ENCODE data around the gene ERCC8.

The ERCC8 gene

DNA sequence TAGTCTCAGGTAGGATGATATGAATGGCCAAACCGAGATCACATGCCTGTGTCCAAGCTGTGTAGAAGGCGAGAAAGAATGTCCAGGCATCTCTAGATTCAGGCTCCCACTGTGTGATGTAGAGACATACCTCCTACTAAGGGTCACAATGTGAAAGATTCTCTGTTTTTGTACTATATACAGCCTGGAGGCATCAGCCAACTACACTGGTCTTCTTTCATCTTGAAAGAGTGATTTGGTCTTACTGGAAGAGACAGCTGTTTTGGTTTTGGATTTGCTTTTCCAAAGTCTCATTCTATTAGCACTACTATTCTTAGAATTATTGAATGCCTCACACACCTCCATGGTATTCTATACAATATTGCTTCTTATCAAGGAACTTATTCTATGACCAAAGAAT lies 26.4 kb downstream of the ERCC8 start:
- H3K27me3 ChIP-seq (ENCODE audit: control insufficient read depth, insufficient read depth, low read length) = no peaks in the 10 kb centered on the region
- no peak for DNase-seq (ENCODE audit: low read depth, low spot score)
- H3K9me3 ChIP-seq (ENCODE audit: control insufficient read depth, insufficient read depth, low read length) = no peaks in the 10 kb centered on the region
- H3K27ac ChIP-seq (ENCODE audit: low read length) = no peak overlapping the region
- WGBS (ENCODE audit: insufficient coverage, insufficient read length) = no CpG with 5 or more reads among the region's 2 CpGs
- H3K36me3 ChIP-seq (ENCODE audit: control insufficient read depth, insufficient read depth, low read length) = no peaks in the 10 kb centered on the region; the same call in 1 of the 2 replicates
- H3K4me1 ChIP-seq (ENCODE audit: control insufficient read depth, insufficient read depth, low read length) = no peaks in the 10 kb centered on the region
- H3K4me3 ChIP-seq (ENCODE audit: low read length) = no peak overlapping the region

DNA sequence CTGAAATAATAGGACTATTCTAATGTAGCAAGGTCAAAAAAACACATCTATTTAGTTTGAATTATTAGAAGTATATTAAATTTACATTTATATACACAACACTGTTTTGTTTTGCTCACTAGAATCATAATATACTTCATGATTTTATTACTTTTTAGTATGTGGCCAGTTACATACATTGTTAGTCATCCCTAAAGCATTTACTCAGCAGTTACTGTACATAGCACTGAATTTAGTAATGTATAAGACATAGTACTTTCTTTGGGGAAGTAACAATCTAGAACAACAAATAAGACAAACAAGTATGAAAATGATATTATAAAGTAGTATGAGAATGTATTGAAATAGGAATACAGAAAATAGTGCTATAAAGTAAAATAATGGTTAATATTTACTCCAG lies 28.2 kb downstream of the ERCC8 start:
- H3K27me3 ChIP-seq (ENCODE audit: control insufficient read depth, insufficient read depth, low read length) = no peaks in the 10 kb centered on the region
- no peaks in the 10 kb centered on the region; the same call in 1 of the 2 replicates for H3K36me3 ChIP-seq (ENCODE audit: control insufficient read depth, insufficient read depth, low read length)
- no peaks in the 10 kb centered on the region for H3K4me1 ChIP-seq (ENCODE audit: control insufficient read depth, insufficient read depth, low read length)
- no peaks in the 10 kb centered on the region for H3K9me3 ChIP-seq (ENCODE audit: control insufficient read depth, insufficient read depth, low read length)
- H3K27ac ChIP-seq (ENCODE audit: low read length) = no peak overlapping the region
- H3K4me3 ChIP-seq (ENCODE audit: low read length) = no peak overlapping the region
- DNase-seq (ENCODE audit: low read depth, low spot score) = no peak

DNA sequence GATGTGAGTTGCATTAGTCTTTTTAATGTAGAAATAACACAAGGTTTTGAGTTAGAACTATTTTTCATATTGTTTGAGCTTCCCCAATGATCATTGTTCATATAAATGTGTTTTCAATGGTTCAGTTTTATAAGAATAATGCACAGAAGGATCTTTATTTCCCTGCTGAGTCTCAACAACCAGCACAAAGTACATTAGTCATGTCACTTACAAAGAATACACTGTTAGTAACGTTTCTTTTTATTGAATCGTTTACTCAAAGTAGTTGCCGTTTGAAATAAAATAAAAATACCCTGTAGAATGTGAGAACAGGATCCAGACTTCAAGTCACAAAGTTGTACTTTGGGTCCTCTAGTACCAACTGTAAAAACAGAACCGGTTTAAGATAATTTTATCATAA lies 41.5 kb downstream of the ERCC8 start:
- Histone ChIP-seq H3K4me1 (ENCODE audit: control insufficient read depth, insufficient read depth, low read length) (peaks cover 1% of the 10 kb centered on the region; the same call in 1 of the 2 replicates), H3K9me3 (ENCODE audit: control insufficient read depth, insufficient read depth, low read length) (no peaks in the 10 kb centered on the region)

DNA sequence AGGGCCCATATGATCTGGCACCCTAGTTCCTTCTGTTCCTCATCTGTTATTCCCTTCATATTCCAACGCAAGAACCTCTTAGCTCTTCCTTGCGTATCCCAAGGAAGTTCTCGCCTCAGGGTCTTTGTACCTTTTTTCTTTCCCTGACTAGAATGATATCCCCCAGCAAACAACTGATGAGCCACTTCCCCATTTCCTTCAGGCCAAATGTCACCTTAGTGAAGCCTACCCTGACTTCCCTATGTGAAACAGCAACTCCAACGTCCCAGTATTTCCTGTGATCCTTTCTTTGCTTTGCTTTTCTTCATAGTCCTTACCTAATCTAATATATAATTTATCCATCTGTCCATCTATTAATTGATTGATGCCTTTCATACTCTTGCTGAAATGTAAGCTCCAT lies 47.9 kb downstream of the ERCC8 start:
- no CpG with 5 or more reads among the region's 4 CpGs for WGBS (ENCODE audit: insufficient coverage, insufficient read length)
- Histone ChIP-seq H3K4me3 (ENCODE audit: low read length) (no peak overlapping the region), H3K36me3 (ENCODE audit: control insufficient read depth, insufficient read depth, low read length) (no peaks in the 10 kb centered on the region), H3K27ac (ENCODE audit: low read length) (no peak overlapping the region), H3K27me3 (ENCODE audit: control insufficient read depth, insufficient read depth, low read length) (no peaks in the 10 kb centered on the region), H3K4me1 (ENCODE audit: control insufficient read depth, insufficient read depth, low read length) (no peaks in the 10 kb centered on the region), H3K9me3 (ENCODE audit: control insufficient read depth, insufficient read depth, low read length) (no peaks in the 10 kb centered on the region)
- DNase-seq (ENCODE audit: low read depth, low spot score) = no peak

More for the DNA sequence above, 41.5 kb downstream of the ERCC8 start:
- Histone ChIP-seq H3K27me3 (ENCODE audit: control insufficient read depth, insufficient read depth, low read length) (no peaks in the 10 kb centered on the region), H3K36me3 (ENCODE audit: control insufficient read depth, insufficient read depth, low read length) (no peaks in the 10 kb centered on the region), H3K4me3 (ENCODE audit: low read length) (no peak overlapping the region), H3K27ac (ENCODE audit: low read length) (no peak overlapping the region)
- no CpG with 5 or more reads among the region's 4 CpGs for WGBS (ENCODE audit: insufficient coverage, insufficient read length)
- DNase-seq (ENCODE audit: low read depth, low spot score) = no peak

DNA sequence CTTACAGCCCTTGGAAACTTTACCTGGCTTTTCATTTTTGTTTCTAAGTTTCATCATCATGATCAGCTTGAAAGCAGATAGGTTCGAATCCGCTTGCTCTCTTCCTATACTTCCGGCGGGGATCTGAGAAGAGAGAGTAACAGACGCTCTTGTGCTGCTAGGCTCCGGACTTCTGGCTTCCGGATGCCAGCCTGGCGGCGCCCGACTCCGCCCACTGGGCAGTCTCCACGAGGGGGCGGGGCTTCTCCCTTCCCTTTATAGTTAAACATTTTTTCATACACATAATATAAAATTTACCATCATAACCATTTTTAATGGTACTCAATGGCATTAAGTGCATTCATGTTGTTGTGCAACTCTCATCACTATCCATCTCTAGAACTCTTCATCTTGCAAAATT lies 51.3 kb downstream of the ERCC8 start:
- H3K4me1 ChIP-seq (ENCODE audit: control insufficient read depth, insufficient read depth, low read length) = no peaks in the 10 kb centered on the region
- no peaks in the 10 kb centered on the region for H3K36me3 ChIP-seq (ENCODE audit: control insufficient read depth, insufficient read depth, low read length)
- H3K27ac ChIP-seq (ENCODE audit: low read length) = no peak overlapping the region
- WGBS (ENCODE audit: insufficient coverage, insufficient read length) = no CpG with 5 or more reads among the region's 13 CpGs
- H3K27me3 ChIP-seq (ENCODE audit: control insufficient read depth, insufficient read depth, low read length) = no peaks in the 10 kb centered on the region
- no peak for DNase-seq (ENCODE audit: low read depth, low spot score)
- H3K9me3 ChIP-seq (ENCODE audit: control insufficient read depth, insufficient read depth, low read length) = no peaks in the 10 kb centered on the region
- no peak overlapping the region for H3K4me3 ChIP-seq (ENCODE audit: low read length)

DNA sequence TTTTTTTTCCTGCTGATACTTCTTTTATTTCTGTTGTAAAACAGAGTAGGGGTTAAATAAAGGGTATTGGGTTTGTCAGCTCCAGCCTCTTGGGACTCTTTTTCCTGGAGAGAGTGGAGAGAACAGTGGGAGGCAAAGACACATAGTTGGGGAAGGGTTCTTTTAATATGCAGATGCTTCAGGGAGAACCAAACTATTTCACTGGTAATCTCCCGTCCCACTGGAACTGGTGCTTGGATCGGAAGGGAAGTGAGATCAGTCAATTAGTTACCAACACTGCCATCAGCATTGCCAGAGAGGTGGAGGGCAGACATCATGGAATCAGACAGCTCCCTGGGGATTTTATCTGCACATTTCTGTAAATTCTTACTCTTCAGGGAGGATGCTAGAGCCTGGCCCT lies 53.2 kb downstream of the ERCC8 start:
- Histone ChIP-seq H3K36me3 (ENCODE audit: control insufficient read depth, insufficient read depth, low read length) (no peaks in the 10 kb centered on the region), H3K4me3 (ENCODE audit: low read length) (no peak overlapping the region), H3K4me1 (ENCODE audit: control insufficient read depth, insufficient read depth, low read length) (no peaks in the 10 kb centered on the region), H3K27me3 (ENCODE audit: control insufficient read depth, insufficient read depth, low read length) (no peaks in the 10 kb centered on the region), H3K9me3 (ENCODE audit: control insufficient read depth, insufficient read depth, low read length) (no peaks in the 10 kb centered on the region), H3K27ac (ENCODE audit: low read length) (no peak overlapping the region)
- peak; percentile 20 for DNase-seq (ENCODE audit: low read depth, low spot score)
- no CpG with 5 or more reads among the region's 2 CpGs for WGBS (ENCODE audit: insufficient coverage, insufficient read length)

DNA sequence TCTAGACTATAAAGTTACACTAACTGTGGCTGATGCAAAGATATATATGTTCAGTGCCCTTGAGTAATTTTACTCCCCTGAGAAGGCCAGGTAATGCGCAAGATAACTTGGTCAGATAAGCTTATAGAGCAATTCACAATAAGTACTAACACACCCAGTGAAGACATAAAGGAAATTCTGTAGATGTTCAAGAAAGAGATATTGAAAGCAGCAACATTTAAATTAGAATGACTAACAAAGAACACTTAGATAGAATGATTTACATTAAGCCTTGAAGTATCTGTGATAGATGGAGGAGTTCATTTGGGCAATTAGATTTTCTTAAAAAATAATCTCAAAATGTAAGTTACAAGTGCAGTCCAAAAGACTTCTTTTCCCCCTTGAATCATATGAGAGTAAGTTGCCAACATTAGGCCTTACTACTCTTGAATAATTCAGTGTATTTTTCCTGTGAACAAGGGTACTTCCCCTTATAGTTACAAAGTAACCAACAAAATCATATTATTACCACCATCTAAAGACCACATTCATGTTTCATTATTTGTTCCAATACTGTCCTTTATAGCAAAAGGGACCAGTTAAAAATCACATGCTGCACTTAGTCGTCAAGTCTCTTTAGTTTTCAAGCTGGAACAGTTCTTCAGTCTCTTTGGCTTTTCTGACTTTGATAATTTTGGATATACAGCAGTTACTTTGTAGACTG lies 56.4 kb downstream of the ERCC8 start:
- Histone ChIP-seq H3K4me1 (ENCODE audit: control insufficient read depth, insufficient read depth, low read length) (no peaks in the 10 kb centered on the region), H3K4me3 (ENCODE audit: low read length) (no peak overlapping the region), H3K9me3 (ENCODE audit: control insufficient read depth, insufficient read depth, low read length) (no peaks in the 10 kb centered on the region), H3K27me3 (ENCODE audit: control insufficient read depth, insufficient read depth, low read length) (no peaks in the 10 kb centered on the region), H3K36me3 (ENCODE audit: control insufficient read depth, insufficient read depth, low read length) (no peaks in the 10 kb centered on the region; the same call in 1 of the 2 replicates), H3K27ac (ENCODE audit: low read length) (no peak overlapping the region)
- WGBS (ENCODE audit: insufficient coverage, insufficient read length) = no CpG with 5 or more reads among the region's 2 CpGs
- no peak for DNase-seq (ENCODE audit: low read depth, low spot score)

DNA sequence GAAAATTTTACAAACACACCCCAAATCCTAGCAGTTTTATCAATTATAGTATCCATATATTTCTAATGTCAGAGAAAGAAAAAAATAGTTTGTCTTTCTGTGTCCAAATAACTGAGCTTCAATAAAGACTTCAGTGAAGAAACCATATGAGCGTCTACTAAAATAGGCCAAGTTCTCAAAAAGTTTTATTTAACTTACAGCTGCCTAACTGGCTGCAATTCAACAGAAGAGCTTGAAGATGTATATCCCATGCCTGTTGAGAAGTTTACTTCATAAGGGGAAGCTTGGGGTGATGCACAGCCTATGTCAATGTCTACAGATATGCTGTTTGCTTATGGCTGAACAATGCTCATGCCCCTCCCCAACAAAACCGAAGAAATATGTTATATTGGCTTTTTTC lies 57.1 kb downstream of the ERCC8 start:
- Histone ChIP-seq H3K36me3 (ENCODE audit: control insufficient read depth, insufficient read depth, low read length) (no peaks in the 10 kb centered on the region; the same call in 1 of the 2 replicates), H3K27ac (ENCODE audit: low read length) (no peak overlapping the region), H3K27me3 (ENCODE audit: control insufficient read depth, insufficient read depth, low read length) (no peaks in the 10 kb centered on the region), H3K4me1 (ENCODE audit: control insufficient read depth, insufficient read depth, low read length) (no peaks in the 10 kb centered on the region), H3K4me3 (ENCODE audit: low read length) (no peak overlapping the region), H3K9me3 (ENCODE audit: control insufficient read depth, insufficient read depth, low read length) (no peaks in the 10 kb centered on the region)
- WGBS (ENCODE audit: insufficient coverage, insufficient read length) = no CpG with 5 or more reads among the region's 2 CpGs
- no peak for DNase-seq (ENCODE audit: low read depth, low spot score)

DNA sequence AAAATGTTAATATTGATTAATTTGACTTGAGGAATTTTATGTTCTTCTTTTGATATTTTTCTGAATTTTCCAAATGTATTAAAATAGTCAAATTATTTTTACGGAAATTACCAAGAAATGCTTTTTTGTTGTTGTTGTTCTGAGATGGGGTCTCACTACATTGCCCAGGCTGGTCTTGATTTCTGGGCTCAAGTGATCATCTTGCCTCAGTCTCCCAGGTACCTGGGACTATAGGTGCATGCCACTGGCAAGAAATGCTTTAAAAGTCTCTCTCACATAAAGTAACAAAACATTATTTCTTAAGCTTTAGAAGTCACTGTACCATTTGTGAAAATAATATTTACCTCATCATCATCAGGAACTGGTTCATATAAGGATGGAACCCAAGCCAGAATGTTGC lies 57.8 kb downstream of the ERCC8 start:
- WGBS (ENCODE audit: insufficient coverage, insufficient read length) = no CpG with 5 or more reads among the region's 1 CpG
- H3K9me3 ChIP-seq (ENCODE audit: control insufficient read depth, insufficient read depth, low read length) = no peaks in the 10 kb centered on the region; the same call in 1 of the 2 replicates
- H3K4me3 ChIP-seq (ENCODE audit: low read length) = no peak overlapping the region
- no peak for DNase-seq (ENCODE audit: low read depth, low spot score)
- H3K27ac ChIP-seq (ENCODE audit: low read length) = no peak overlapping the region
- H3K36me3 ChIP-seq (ENCODE audit: control insufficient read depth, insufficient read depth, low read length) = no peaks in the 10 kb centered on the region; the same call in 1 of the 2 replicates
- H3K4me1 ChIP-seq (ENCODE audit: control insufficient read depth, insufficient read depth, low read length) = no peaks in the 10 kb centered on the region
- H3K27me3 ChIP-seq (ENCODE audit: control insufficient read depth, insufficient read depth, low read length) = no peaks in the 10 kb centered on the region

DNA sequence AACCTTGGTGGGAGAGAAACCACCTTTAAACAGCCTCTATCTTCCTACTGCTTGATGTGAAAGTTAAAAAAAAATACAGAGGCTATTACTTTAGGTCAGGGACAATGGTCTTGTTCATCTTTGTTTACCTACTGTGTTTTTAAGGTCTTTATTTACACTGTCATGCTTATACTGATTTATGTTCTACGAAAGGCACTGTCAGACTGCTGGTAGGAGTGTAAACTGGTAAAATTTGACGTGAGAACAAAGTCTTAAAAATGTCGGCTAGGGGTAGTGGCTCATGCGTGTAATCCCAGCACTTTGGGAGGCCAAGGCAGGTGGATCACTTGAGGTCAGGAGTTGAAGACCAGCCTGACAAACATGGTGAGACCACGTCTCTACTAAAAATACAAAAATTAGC lies 58.7 kb downstream of the ERCC8 start:
- Histone ChIP-seq H3K4me1 (ENCODE audit: control insufficient read depth, insufficient read depth, low read length) (no peaks in the 10 kb centered on the region), H3K27me3 (ENCODE audit: control insufficient read depth, insufficient read depth, low read length) (no peaks in the 10 kb centered on the region), H3K36me3 (ENCODE audit: control insufficient read depth, insufficient read depth, low read length) (no peaks in the 10 kb centered on the region; the same call in 1 of the 2 replicates), H3K9me3 (ENCODE audit: control insufficient read depth, insufficient read depth, low read length) (no peaks in the 10 kb centered on the region; the same call in 1 of the 2 replicates), H3K27ac (ENCODE audit: low read length) (no peak overlapping the region), H3K4me3 (ENCODE audit: low read length) (no peak overlapping the region)
- no peak for DNase-seq (ENCODE audit: low read depth, low spot score)
- WGBS (ENCODE audit: insufficient coverage, insufficient read length) = no CpG with 5 or more reads among the region's 5 CpGs

DNA sequence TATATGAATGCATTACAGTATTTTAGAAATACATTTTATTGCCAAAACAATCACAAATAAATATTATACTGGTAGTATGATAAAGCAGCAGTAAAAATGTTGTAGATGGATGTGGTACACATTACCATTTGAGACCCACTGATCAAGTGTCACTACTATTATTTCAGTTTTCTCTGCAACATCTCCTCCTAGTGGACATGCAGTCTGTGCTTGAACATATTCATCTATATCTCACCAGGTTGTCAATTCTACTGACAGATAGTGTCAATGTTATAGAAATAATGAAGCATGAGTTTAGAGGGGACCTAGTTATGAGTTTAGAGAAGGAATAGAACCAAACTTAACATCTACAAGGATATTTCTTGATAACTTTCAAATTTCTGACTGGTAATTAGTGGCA lies 61.6 kb downstream of the ERCC8 start:
- no peak overlapping the region for H3K27ac ChIP-seq (ENCODE audit: low read length)
- no peaks in the 10 kb centered on the region for H3K27me3 ChIP-seq (ENCODE audit: control insufficient read depth, insufficient read depth, low read length)
- no peaks in the 10 kb centered on the region; the same call in 1 of the 2 replicates for H3K9me3 ChIP-seq (ENCODE audit: control insufficient read depth, insufficient read depth, low read length)
- H3K4me3 ChIP-seq (ENCODE audit: low read length) = no peak overlapping the region
- no peaks in the 10 kb centered on the region for H3K4me1 ChIP-seq (ENCODE audit: control insufficient read depth, insufficient read depth, low read length)
- no peak for DNase-seq (ENCODE audit: low read depth, low spot score)
- no peaks in the 10 kb centered on the region; the same call in 1 of the 2 replicates for H3K36me3 ChIP-seq (ENCODE audit: control insufficient read depth, insufficient read depth, low read length)
